ENCODE results near the gene AFF3. TPM values are rescaled to one million over a fixed set of nuclear protein-coding genes. Genes with fewer than 3 reads are reported as not detected.

AFF3 gene
- total RNA-seq, 2 donors from 2014 or later, result 10.8 to 16.2 TPM

DNA sequence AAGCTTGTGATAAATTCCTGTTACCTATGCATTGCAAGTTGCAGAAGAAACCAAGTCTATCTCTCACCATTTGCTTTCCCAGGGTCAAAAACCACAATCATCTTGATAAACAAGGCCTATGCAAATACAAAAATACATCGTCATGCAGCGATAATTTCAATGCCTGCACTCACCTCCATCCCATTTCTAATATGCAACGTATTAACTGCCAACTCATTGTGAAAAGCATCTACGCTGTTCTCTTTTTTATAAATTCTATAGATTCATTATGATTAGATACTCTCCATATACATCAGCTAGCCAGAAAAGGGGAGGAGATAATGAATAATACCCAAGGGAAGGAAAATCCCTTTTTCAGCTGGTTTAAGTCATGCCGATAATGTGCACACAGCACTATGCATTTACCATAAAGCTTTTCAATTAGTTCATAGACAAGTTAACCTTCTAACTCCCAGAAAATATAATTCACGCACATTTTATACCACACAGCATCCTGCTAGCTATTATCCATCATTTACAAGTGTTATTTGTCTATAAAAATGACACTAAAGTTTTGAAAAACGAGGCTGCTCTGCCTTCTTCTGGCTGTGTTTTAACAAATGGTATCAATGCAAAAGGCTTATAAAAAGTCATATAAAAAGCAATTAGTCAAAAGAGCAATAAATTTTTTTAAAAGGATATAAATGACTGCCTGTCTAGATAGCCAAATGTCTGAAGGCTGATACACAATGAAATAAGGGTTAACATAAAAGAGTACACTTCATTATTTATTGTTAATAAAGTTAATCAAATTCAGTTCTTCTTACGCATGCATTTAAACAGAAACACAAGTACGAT is 77.6 kb downstream of the AFF3 start:
- Histone ChIP-seq H3K27ac (no peak overlapping the region), H3K4me1 (peaks cover 0 to 29% of the 10 kb centered on the region in 2 donors), H3K27me3 (no peaks in the 10 kb centered on the region), H3K36me3 (no peaks in the 10 kb centered on the region), H3K9me3 (no peaks in the 10 kb centered on the region), H3K4me3 (no peak overlapping the region)
- TF ChIP-seq CTCF (IDR thresholded peaks at IDR 0.05), result no peak
- no peak for DNase-seq (ENCODE audit: low spot score)

DNA sequence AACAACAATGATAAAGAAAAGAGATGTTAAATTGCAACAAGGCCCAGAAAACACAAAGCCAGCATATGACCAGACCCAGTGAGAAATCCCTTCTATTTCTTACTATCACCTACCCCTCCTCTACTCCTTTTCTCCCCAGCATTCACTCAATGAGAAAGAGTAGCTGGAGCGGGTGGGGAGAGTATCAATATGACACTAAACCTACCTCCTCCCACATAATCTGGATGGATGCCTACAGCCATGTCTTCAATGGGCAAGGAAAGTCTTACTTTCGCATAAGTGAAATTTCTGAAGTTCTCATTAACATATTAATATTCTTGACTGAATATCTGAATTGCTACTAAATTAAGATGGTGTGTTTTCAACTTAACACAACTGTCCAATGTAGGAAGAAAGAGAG is 78.2 kb downstream of the AFF3 start:
- Histone ChIP-seq H3K9me3 (no peaks in the 10 kb centered on the region), H3K27ac (no peak overlapping the region), H3K4me1 (peaks cover 0 to 30% of the 10 kb centered on the region in 2 donors), H3K27me3 (no peaks in the 10 kb centered on the region), H3K36me3 (no peaks in the 10 kb centered on the region), H3K4me3 (no peak overlapping the region)
- no peak for TF ChIP-seq CTCF (IDR thresholded peaks at IDR 0.05)
- DNase-seq (ENCODE audit: low spot score), result no peak

- Histone ChIP-seq H3K36me3 (no peaks in the 10 kb centered on the region), H3K27me3 (no peaks in the 10 kb centered on the region), H3K4me1 (peaks cover 0 to 23% of the 10 kb centered on the region in 2 donors), H3K4me3 (no peak overlapping the region), H3K27ac (no peak overlapping the region), H3K9me3 (no peaks in the 10 kb centered on the region)
- TF ChIP-seq CTCF (IDR thresholded peaks at IDR 0.05), result no peak
- no peak for DNase-seq (ENCODE audit: low spot score)
Observed at GRCh38 chr2:100063459-100063953, 78.9 kb downstream of the AFF3 start.

GRCh38 chr2:100062336-100062735 is 80.1 kb downstream of the AFF3 start:
- no peak overlapping the region for H3K4me3 ChIP-seq
- no peak overlapping the region for H3K27ac ChIP-seq
- no peaks in the 10 kb centered on the region for H3K36me3 ChIP-seq
- no peaks in the 10 kb centered on the region for H3K27me3 ChIP-seq
- no peaks in the 10 kb centered on the region for H3K9me3 ChIP-seq
- DNase-seq (ENCODE audit: low spot score), result no peak
- peaks cover 0 to 20% of the 10 kb centered on the region in 2 donors for H3K4me1 ChIP-seq
- TF ChIP-seq CTCF (IDR thresholded peaks at IDR 0.05), result no peak

GRCh38 chr2:100060875-100061274 is 81.5 kb downstream of the AFF3 start:
- no peak for DNase-seq (ENCODE audit: low spot score)
- no peak overlapping the region for H3K27ac ChIP-seq
- H3K4me1 ChIP-seq, result peaks cover 0 to 11% of the 10 kb centered on the region in 2 donors
- no peaks in the 10 kb centered on the region for H3K36me3 ChIP-seq
- no peak for TF ChIP-seq CTCF (IDR thresholded peaks at IDR 0.05)
- H3K9me3 ChIP-seq, result no peaks in the 10 kb centered on the region
- H3K4me3 ChIP-seq, result no peak overlapping the region
- H3K27me3 ChIP-seq, result no peaks in the 10 kb centered on the region
